ENCODE data around the gene SLC38A6. TPM values are rescaled to one million over a fixed set of nuclear protein-coding genes. Genes with fewer than 3 reads are reported as not detected.

Gene SLC38A6
- total and polyA plus RNA-seq, 2 of the 8 experiments (the other 6 are each of a cell fraction or from before 2014, with no cell fraction given): 8.1 to 9.8 TPM

GRCh38 chr14:60964904-60965303 is 16.1 kb upstream of the SLC38A6 start:
- CTCF ChIA-PET (ENCODE audit: partially characterized antibody): no interaction called here
- Histone ChIP-seq H3K4me3 (ENCODE audit: extremely low read depth in 1 of 4, insufficient read depth in 2 of 4, low read depth in 3 of 4, low read length in 4 of 4) (no peak overlapping the region), H4K8ac (ENCODE audit: extremely low read depth, insufficient read depth, low read length) (no peak overlapping the region), H3K27ac (ENCODE audit: low read depth, low read length) (no peak overlapping the region), H3K4ac (replicated peaks; ENCODE audit: insufficient read length, low read depth, low read length) (no peak overlapping the region), H3K56ac (replicated peaks; ENCODE audit: insufficient read length, low read depth, low read length) (no peak overlapping the region), H2AFZ (ENCODE audit: low read length) (no peak overlapping the region), H2BK5ac (ENCODE audit: low read depth, low read length) (no peak overlapping the region), H3K27me3 (replicated peaks in 1 of 4; ENCODE audit: control insufficient read depth in 3 of 4, extremely low read depth in 1 of 4, insufficient read depth in 3 of 4, low read length in 3 of 4) (no peaks in the 10 kb centered on the region), H4K5ac (ENCODE audit: insufficient read length, low read depth, low read length) (no peak overlapping the region), H3K18ac (ENCODE audit: extremely low read depth, low read length) (no peak overlapping the region), H3K79me1 (ENCODE audit: low read depth, low read length) (no peaks in the 10 kb centered on the region), H2BK120ac (replicated peaks; ENCODE audit: low read depth, low read length) (no peak overlapping the region), H3K4me1 (replicated peaks in 1 of 4; ENCODE audit: control insufficient read depth in 3 of 4, insufficient read depth in 4 of 4, low read length in 3 of 4) (no peaks in the 10 kb centered on the region), H3K23ac (ENCODE audit: insufficient read length) (no peak overlapping the region), H2AK5ac (ENCODE audit: low read depth, low read length) (no peak overlapping the region), H3K23me2 (ENCODE audit: low read depth, low read length) (no peaks in the 10 kb centered on the region; the same call in 1 of the 2 replicates), H2BK20ac (ENCODE audit: low read length) (no peak overlapping the region), H3K79me2 (ENCODE audit: control insufficient read depth in 1 of 2, insufficient read depth in 2 of 2, low read length in 2 of 2) (no peaks in the 10 kb centered on the region), H3K9ac (replicated peaks in 1 of 4; ENCODE audit: extremely low read depth in 1 of 4, low read depth in 3 of 4, low read length in 3 of 4) (no peak overlapping the region), H3K14ac (ENCODE audit: insufficient read length) (no peak overlapping the region), H2BK15ac (ENCODE audit: low read length) (no peak overlapping the region), H3K9me3 (ENCODE audit: insufficient read depth in 2 of 2, low read depth in 1 of 2, low read length in 1 of 2) (no peaks in the 10 kb centered on the region), H4K20me1 (replicated peaks in 1 of 2; ENCODE audit: control insufficient read depth in 1 of 2, insufficient read depth in 2 of 2, low read length in 2 of 2) (peaks cover 0 to 2% of the 10 kb centered on the region in 2 experiments), H2BK12ac (ENCODE audit: low read depth, low read length) (no peak overlapping the region), H4K91ac (replicated peaks; ENCODE audit: insufficient read length, low read length) (no peak overlapping the region), H3K36me3 (ENCODE audit: control insufficient read depth in 2 of 4, insufficient read depth in 4 of 4, low read length in 3 of 4) (no peaks in the 10 kb centered on the region), H3K4me2 (ENCODE audit: insufficient read depth in 1 of 2, low read depth in 2 of 2, low read length in 2 of 2) (no peak overlapping the region)
- FAIRE-seq: no peak
- POLR2A ChIA-PET (ENCODE audit: partially characterized antibody): no interaction called here
- no peak for DNase-seq (ENCODE audit: low read depth in 1 of 2, low spot score in 2 of 2)
- TF ChIP-seq CREB1 (IDR thresholded peaks at IDR 0.05): no peak
- 89% methylated on average over 2 of the region's 2 CpGs; no CpG with 5 or more reads in 1 of the 2 experiments for WGBS, 2 experiments (ENCODE audit: extremely low coverage in 1 of 2, insufficient coverage in 1 of 2, insufficient read length in 1 of 2, insufficient replicate concordance in 2 of 2, low coverage in 1 of 2, low lambda C conversion rate in 2 of 2, missing lambda C conversion rate in 1 of 2)
